NCI-H1092 (cell line): ENCODE results near the gene ERCC6L2.
A peak's percentile ranks its signal among the peaks of the same experiment; 100 is the strongest.

Source experiments
- DNase-seq: peaks from one replicate; lab custom pipeline; 2025; lab: John Stamatoyannopoulos, UW

Gene ERCC6L2

DNA sequence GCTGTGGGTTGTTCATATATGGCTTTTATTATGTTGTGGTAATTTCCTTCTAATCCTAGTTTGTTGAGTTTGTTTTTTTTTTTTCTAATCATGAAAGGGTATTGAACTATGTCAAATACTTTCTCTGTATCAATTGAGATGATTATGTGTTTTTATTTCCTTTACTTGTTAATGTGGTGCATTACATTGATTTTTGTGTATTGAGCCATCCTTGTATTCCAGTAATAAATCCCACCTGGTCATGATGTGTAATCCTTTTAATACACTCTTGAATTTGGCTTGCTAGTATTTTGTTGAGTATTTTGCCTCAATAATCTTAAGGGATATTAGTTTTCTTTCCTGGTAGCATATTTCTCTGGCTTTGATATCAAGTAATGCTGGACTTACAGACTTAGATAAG lies 13.1 kb upstream of the ERCC6L2 start:
- no peak for DNase-seq

- DNase-seq: no peak
Observed at GRCh38 chr9:95864852-95865580, 10.5 kb upstream of the ERCC6L2 start.

- DNase-seq: no peak
Observed at GRCh38 chr9:95870352-95870751, 5.1 kb upstream of the ERCC6L2 start.

DNA sequence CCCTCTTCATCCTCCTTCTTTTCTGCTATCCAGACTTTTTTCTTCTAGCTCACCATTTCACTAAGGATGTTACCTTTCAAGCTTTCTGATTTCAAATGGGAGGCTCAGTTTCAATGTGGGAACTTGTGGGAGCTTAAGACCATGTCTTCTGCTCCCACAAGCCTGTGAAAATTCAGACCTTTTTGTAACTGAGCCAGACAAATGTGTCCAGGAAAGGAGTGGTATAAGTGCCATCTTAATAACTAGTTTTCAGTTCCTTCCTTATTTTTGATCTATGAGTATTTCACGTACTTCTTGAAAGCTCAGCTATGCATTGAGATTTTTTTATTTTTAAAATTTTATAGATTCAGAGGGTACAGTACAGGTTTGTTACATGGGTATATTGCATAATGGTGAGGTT lies 4.6 kb upstream of the ERCC6L2 start:
- DNase-seq: no peak

DNA sequence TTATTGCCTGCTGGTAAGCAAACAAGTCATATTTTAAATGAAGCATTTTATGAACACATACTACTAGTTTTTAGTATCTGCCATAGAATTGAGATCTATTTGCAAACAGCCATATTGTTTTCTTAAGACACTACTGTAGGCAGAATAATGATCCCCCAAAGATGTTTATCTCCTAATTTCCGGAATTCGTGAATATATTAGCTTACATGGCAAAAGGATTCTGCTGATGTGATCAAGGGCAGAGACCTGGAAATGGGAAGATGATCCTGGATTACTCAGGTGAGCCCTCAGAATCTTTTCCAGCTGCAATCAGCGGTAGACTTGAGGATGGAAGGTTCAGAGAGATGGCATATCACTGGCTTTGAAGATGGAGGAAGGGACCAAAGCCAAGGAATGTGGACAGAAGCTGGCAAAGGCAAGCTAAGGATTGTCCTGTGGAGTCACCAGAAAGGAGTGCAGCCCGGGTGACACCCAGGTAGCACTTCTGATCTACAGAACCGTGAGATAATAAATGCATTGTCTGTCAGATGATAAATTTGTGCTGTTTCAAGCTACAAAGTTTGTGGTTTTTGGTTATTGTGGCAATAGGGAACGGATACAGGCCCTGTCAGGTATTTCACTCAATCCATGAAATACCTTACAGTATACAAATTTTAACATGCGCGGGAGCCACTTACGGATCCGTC lies 1.0 kb upstream of the ERCC6L2 start:
- no peak for DNase-seq

GRCh38 chr9:95874989-95875304 lies 544 bp upstream of the ERCC6L2 start:
- DNase-seq: peak; percentile 41

- no peak for DNase-seq
Observed at GRCh38 chr9:95876138-95876444, 600 bp downstream of the ERCC6L2 start.

DNA sequence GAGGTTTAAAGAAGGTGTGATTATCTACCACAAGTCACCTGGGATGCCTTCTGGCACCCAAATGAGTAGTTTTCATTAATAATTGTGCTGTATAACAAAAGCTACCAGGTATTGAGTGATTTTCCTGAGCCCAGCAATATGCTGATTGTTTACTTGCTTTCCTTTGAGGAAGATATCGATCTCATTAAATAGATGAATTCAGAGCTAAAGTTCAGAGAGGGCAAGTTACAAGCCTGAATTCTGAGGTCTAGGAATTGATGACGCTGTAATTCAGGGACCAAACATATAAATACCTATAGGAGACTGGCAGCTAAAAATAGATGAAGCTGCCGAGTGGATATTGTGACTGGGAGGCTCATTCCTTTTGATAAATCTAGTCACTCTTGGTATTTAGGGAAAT lies 1.1 kb downstream of the ERCC6L2 start:
- DNase-seq: no peak

- DNase-seq: no peak
Observed at GRCh38 chr9:95877984-95878383, 2.5 kb downstream of the ERCC6L2 start.

GRCh38 chr9:95879591-95879990 lies 4.1 kb downstream of the ERCC6L2 start:
- DNase-seq: no peak

DNA sequence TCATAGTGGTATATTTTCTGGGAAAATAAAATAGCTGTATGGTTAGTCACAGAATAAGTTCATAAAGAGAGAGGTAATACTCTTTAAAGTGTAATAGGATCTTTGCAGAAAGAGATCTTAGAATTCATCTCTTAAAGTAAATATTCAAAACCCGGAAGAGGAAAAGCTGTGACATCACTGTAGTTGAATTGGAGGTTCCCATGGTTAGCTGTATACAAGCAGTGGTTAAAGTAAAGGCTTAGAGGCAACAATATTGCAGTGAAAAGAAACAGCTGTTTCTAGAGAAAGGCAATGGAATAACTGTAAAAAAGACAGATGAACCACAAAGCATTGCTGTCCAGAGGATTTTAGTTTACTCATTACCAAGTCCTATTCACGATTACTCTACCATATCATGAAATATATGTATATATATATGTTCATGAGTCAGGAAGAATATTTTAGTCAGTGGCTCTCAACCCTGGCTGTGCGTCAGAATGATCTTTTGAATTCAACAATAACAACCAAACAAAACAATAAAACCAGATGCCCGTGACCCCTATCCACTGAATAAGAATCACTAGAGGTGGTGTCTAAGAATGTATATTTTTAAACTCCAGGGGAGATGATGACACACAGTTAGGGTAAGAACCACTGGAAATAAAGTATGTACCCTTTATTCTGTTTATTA lies 4.7 kb downstream of the ERCC6L2 start:
- no peak for DNase-seq

DNA sequence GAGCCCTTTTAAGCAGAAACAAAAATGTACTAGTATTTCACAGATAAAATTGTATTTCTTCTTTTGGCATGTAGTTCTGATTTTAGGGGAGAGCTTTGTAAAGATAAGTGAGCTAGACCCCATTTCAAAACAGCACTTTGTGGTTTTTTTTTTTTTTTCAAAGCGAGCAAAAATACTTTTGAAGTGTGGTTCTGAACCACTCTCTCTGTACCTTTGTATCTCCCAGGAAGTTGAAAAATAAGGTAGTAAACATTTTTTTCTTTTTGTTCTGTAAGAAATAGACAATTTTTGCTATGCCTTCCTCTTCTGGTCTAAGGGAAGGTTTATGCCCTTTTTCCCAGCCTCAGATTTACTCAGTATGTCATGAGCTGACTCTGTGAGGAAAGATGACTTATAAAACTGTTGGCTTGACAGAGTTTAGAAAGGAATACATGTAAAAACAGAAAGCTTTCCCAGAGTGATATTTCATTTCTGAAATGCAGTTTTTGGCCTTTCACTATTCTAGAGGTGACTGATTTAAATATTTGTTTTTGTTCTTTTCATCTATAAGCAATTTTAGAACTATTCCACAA lies 12.5 kb downstream of the ERCC6L2 start:
- no peak for DNase-seq

GRCh38 chr9:95890594-95890993 lies 15.1 kb downstream of the ERCC6L2 start:
- DNase-seq: no peak

DNA sequence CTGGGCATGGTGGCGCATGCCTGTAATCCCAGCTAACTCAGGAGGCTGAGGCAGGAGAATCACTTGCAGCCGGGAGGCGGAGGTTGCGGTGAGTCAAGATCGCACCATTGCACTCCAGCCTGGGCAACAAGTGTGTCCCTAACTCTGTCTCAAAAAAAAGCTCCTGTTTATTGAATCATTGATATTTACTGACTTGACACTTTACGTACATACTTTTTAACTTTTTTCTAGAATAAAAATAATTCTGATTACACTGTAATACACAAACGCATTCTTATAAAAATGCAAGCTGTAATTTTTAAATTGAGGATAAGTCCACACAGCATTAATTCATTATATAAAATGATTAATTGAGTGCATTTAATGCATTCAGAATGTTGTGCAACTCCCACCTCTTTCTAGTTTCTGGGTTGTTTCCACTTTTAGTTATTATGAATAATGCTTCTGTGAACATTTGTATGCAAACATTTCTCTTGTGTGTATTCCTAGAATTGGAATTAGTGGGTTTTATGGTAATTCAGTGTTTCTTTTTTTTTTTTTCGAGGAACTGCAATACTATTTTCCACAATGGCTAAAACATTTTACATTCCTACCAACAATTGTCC lies 15.7 kb downstream of the ERCC6L2 start:
- no peak for DNase-seq

- no peak for DNase-seq
Observed at GRCh38 chr9:95892690-95893089, 17.2 kb downstream of the ERCC6L2 start.

- no peak for DNase-seq
Observed at GRCh38 chr9:95896580-95896979, 21.1 kb downstream of the ERCC6L2 start.

DNA sequence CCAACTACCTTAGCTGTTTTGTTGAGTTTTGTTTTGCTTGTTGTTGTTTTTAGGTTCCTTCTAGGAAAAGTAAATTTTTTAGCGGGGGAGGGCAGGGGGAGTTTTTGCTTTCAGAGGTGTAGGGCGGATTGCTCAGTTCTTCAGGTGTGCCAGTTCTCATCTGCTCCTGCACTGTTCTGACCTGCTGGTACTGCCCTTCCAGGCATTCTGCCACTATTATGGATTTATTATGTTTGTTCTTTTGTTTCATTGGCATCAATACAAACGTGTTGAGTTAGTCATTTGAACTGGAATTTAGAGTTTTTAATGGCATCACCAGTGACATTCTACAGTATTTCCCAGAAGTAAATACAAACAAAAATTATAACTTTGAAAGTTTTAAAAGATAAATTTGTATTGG lies 26.0 kb downstream of the ERCC6L2 start:
- no peak for DNase-seq

GRCh38 chr9:95903398-95903797 lies 27.9 kb downstream of the ERCC6L2 start:
- DNase-seq: no peak

DNA sequence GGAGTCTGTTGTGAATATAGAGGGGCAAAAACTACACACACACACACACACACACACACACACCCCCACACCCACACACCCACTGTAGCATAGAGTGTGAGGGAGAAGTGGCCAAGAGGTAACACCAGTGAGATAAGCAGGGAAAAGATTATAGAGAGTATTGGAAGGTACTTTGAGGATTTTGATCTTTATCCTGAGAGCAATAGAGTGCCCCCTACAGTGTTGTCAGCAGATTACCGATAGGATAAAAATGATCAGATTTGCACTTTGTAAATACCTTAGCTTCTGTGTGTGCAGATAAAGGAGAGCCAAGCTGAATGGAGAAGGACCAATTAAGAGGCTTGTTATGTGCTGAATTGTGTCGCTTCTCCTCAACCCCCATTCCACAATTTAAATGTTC lies 32.3 kb downstream of the ERCC6L2 start:
- no peak for DNase-seq

GRCh38 chr9:95910023-95910707 lies 34.7 kb downstream of the ERCC6L2 start:
- no peak for DNase-seq

GRCh38 chr9:95910770-95911340 lies 35.4 kb downstream of the ERCC6L2 start:
- DNase-seq: no peak

DNA sequence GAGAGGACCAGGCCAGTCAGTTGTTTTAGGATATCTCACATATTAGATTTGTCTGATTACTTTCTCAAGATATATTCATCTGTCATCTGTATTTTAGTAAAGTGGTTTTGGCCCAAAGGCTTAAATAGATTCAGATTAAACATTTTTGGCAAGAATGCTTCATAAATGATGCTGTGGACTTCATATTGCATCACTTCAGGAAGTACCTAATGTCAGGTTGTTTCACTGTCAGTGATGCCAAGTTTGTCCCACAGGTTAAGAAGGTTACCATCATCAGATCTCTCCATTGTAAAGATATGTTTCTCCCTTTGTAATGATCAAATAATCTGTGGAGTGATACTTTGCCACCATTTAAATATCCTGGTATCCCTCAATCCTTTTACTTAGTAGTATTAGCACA lies 37.3 kb downstream of the ERCC6L2 start:
- no peak for DNase-seq
